ENCODE data around the gene APELA.
"Not testable (repeated sequence)": the region's sequence is repeated elsewhere in the genome, so short reads cannot be mapped to it uniquely, and the experiment has no call there.

Gene APELA

GRCh38 chr4:164892018-164892417 lies 15.0 kb downstream of the APELA start:
- DNase-seq (no peak), ATAC-seq (replicated peaks) (no peak)
- H3K9me3 Mint-ChIP-seq: no peaks in the 10 kb centered on the region
- H3K4me1 Mint-ChIP-seq (ENCODE audit: low read depth in 2 of 2): no peaks in the 10 kb centered on the region
- no peak overlapping the region for H3K27ac Mint-ChIP-seq
- no peaks in the 10 kb centered on the region for H3K36me3 Mint-ChIP-seq (ENCODE audit: insufficient read depth)
- peaks cover 11 to 13% of the 10 kb centered on the region in 2 donors for H3K27me3 Mint-ChIP-seq
- H3K4me3 Mint-ChIP-seq: no peak overlapping the region

DNA sequence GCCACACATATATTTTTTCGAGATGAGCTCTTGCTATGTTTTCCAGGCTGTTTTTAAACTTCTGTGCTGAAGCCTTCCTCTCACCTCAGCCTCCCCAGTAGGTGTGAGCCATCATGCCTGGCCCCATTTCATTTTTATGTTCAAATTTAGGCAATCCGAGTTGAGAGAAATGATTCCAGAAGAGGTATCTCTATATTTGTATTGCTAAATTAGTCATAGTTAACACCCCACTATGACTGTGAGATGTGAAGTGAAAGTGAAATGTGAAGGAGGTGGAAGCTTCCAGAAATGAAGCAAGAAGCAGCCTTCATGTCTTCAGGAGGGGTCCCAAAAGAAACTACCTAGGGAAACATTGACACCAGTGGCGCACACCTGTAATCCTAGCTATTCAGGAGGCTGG lies 17.7 kb downstream of the APELA start:
- Mint-ChIP-seq H3K27me3 (peaks cover 8 to 13% of the 10 kb centered on the region in 2 donors), H3K9me3 (no peaks in the 10 kb centered on the region), H3K4me3 (no peak overlapping the region), H3K27ac (no peak overlapping the region), H3K4me1 (ENCODE audit: low read depth in 2 of 2) (no peaks in the 10 kb centered on the region), H3K36me3 (ENCODE audit: insufficient read depth) (no peaks in the 10 kb centered on the region)
- ATAC-seq (replicated peaks): no peak
- no peak for DNase-seq

GRCh38 chr4:164902608-164903007 lies 25.6 kb downstream of the APELA start:
- peaks cover 0 to 29% of the 10 kb centered on the region in 2 donors for H3K27me3 Mint-ChIP-seq
- H3K4me1 Mint-ChIP-seq (ENCODE audit: low read depth in 2 of 2): no peaks in the 10 kb centered on the region
- no peak for ATAC-seq (replicated peaks)
- no peaks in the 10 kb centered on the region for H3K36me3 Mint-ChIP-seq (ENCODE audit: insufficient read depth)
- no peak overlapping the region for H3K4me3 Mint-ChIP-seq
- H3K27ac Mint-ChIP-seq: no peak overlapping the region
- peaks cover 4 to 8% of the 10 kb centered on the region in 2 donors for H3K9me3 Mint-ChIP-seq
- no peak for DNase-seq

DNA sequence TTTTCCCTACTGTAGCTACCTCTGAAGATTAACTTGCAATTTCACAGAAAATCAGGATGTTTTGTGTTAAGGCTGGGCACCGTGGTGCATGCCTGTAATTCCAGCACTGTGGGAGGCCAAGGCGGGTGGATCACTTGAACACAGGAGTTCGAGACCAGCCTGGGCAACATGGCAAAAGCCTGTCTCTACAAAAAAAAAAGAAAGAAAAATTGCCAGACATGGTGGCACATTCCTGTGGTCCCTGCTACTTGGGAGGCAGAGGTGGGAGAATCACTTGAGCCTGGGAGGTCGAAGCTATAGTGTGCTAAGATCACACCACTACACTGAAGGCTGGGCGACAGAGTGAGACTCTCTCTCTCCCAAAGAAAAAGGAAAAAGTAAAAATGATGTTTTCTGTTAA lies 27.4 kb downstream of the APELA start:
- H3K36me3 Mint-ChIP-seq (ENCODE audit: insufficient read depth): no peaks in the 10 kb centered on the region

GRCh38 chr4:164904941-164905340 lies 28.0 kb downstream of the APELA start:
- H3K27me3 Mint-ChIP-seq: peaks cover 0 to 21% of the 10 kb centered on the region in 2 donors
- H3K27ac Mint-ChIP-seq: no peak overlapping the region
- no peaks in the 10 kb centered on the region for H3K4me1 Mint-ChIP-seq (ENCODE audit: low read depth in 2 of 2)
- peaks cover 4 to 8% of the 10 kb centered on the region in 2 donors for H3K9me3 Mint-ChIP-seq
- H3K36me3 Mint-ChIP-seq (ENCODE audit: insufficient read depth): no peaks in the 10 kb centered on the region
- DNase-seq (no peak), ATAC-seq (replicated peaks) (no peak)
- no peak overlapping the region for H3K4me3 Mint-ChIP-seq

More for the DNA sequence above, 27.4 kb downstream of the APELA start:
- ATAC-seq (replicated peaks) (no peak), DNase-seq (no peak)
- H3K4me3 Mint-ChIP-seq: no peak overlapping the region
- no peak overlapping the region for H3K27ac Mint-ChIP-seq
- peaks cover 4 to 8% of the 10 kb centered on the region in 2 donors for H3K9me3 Mint-ChIP-seq
- no peaks in the 10 kb centered on the region for H3K4me1 Mint-ChIP-seq (ENCODE audit: low read depth in 2 of 2)
- peaks cover 0 to 21% of the 10 kb centered on the region in 2 donors for H3K27me3 Mint-ChIP-seq

- Mint-ChIP-seq H3K4me1 (ENCODE audit: low read depth in 2 of 2) (no peaks in the 10 kb centered on the region), H3K4me3 (no peak overlapping the region)
These were observed 29.4 kb downstream of the APELA start for GRCh38 chr4:164906368-164906767.

DNA sequence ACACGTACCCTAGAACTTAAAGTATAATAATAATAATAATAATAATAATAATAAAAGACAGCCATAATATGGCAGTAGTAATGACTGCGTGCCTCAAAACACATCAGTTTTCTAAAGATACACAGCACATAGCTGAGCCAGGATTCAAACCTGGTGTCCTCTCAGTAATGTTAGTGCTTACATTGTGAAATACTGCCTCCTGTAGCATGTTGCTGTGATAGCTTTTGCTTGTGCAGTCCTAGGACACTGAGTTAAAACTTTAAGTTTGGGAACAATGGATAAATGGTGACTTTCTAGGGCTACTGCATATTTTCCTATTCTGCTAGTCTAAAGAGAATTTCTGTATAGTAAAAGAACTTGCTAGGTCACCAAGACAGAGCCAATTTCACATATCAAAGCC lies 36.5 kb downstream of the APELA start:
- H3K4me3 Mint-ChIP-seq; ATAC-seq (replicated peaks); H3K27ac Mint-ChIP-seq; H3K27me3 Mint-ChIP-seq; H3K4me1 Mint-ChIP-seq (ENCODE audit: low read depth in 2 of 2); DNase-seq; H3K9me3 Mint-ChIP-seq; H3K36me3 Mint-ChIP-seq (ENCODE audit: insufficient read depth): not testable (repeated sequence)

More at GRCh38 chr4:164906368-164906767, 29.4 kb downstream of the APELA start:
- H3K27me3 Mint-ChIP-seq: peaks cover 0 to 10% of the 10 kb centered on the region in 2 donors
- DNase-seq (no peak), ATAC-seq (replicated peaks) (no peak)
- no peak overlapping the region for H3K27ac Mint-ChIP-seq
- no peaks in the 10 kb centered on the region for H3K36me3 Mint-ChIP-seq (ENCODE audit: insufficient read depth)
- no peaks in the 10 kb centered on the region for H3K9me3 Mint-ChIP-seq

DNA sequence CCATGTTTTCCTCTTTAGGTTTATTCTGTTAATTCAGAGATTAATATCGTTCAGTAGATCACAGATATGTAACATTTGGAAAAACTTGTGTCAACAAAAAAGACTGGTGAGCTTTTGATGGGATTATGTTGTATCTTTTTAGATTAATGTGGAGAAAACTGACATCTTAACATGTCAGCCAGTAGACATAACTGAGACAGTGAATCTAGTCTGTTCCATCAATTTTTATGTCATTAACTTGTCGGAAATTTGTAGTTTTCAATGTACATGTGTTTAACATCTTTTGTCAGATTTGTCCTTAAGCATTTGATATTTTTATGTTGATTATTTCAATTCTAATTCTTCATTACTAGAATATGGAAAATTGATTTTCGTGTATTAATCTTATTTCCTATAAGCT lies 42.0 kb downstream of the APELA start:
- H3K9me3 Mint-ChIP-seq: peaks cover 0 to 2% of the 10 kb centered on the region in 2 donors
- H3K27me3 Mint-ChIP-seq: no peaks in the 10 kb centered on the region
- ATAC-seq (replicated peaks) (no peak), DNase-seq (no peak)
- no peak overlapping the region for H3K27ac Mint-ChIP-seq
- no peak overlapping the region for H3K4me3 Mint-ChIP-seq
- H3K4me1 Mint-ChIP-seq (ENCODE audit: low read depth in 2 of 2): no peaks in the 10 kb centered on the region
- H3K36me3 Mint-ChIP-seq (ENCODE audit: insufficient read depth): no peaks in the 10 kb centered on the region

GRCh38 chr4:164924670-164925238 lies 47.8 kb downstream of the APELA start:
- Mint-ChIP-seq H3K9me3 (peaks cover 0 to 2% of the 10 kb centered on the region in 2 donors), H3K4me3 (no peak overlapping the region), H3K36me3 (ENCODE audit: insufficient read depth) (no peaks in the 10 kb centered on the region), H3K27me3 (peaks cover 7 to 9% of the 10 kb centered on the region in 2 donors), H3K27ac (no peak overlapping the region), H3K4me1 (ENCODE audit: low read depth in 2 of 2) (no peaks in the 10 kb centered on the region)
- ATAC-seq (replicated peaks): no peak
- DNase-seq: no peak

- no peak overlapping the region for H3K4me3 Mint-ChIP-seq
- DNase-seq (no peak), ATAC-seq (replicated peaks) (no peak)
- no peaks in the 10 kb centered on the region for H3K4me1 Mint-ChIP-seq (ENCODE audit: low read depth in 2 of 2)
- peaks cover 22 to 23% of the 10 kb centered on the region in 2 donors for H3K27me3 Mint-ChIP-seq
- no peaks in the 10 kb centered on the region for H3K36me3 Mint-ChIP-seq (ENCODE audit: insufficient read depth)
- no peaks in the 10 kb centered on the region for H3K9me3 Mint-ChIP-seq
- no peak overlapping the region for H3K27ac Mint-ChIP-seq
These were observed 49.3 kb downstream of the APELA start for GRCh38 chr4:164926301-164926700.

DNA sequence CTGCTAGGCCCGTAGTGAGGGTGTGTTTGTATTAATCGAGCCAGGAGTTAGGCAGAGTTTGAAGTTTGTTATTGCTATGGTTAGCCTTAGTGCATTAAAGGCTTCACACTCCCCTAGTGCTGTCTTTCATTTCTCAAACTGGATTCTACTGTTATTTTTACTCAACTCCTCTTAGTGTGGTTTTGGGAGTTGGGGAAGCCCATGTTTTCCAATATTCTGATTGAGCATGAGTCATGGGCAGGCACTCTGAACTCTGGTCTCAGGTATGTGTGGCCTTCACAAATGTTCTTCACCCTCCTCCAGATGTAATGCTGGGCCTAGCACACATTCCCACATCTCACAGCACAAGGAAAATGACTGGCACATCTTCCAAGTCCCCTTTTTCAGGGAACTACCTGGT lies 50.1 kb downstream of the APELA start:
- not testable (repeated sequence) for H3K4me1 Mint-ChIP-seq (ENCODE audit: low read depth in 2 of 2); H3K9me3 Mint-ChIP-seq; H3K4me3 Mint-ChIP-seq; H3K27ac Mint-ChIP-seq; DNase-seq; ATAC-seq (replicated peaks); H3K36me3 Mint-ChIP-seq (ENCODE audit: insufficient read depth)
- peaks cover 23 to 26% of the 10 kb centered on the region in 2 donors for H3K27me3 Mint-ChIP-seq

DNA sequence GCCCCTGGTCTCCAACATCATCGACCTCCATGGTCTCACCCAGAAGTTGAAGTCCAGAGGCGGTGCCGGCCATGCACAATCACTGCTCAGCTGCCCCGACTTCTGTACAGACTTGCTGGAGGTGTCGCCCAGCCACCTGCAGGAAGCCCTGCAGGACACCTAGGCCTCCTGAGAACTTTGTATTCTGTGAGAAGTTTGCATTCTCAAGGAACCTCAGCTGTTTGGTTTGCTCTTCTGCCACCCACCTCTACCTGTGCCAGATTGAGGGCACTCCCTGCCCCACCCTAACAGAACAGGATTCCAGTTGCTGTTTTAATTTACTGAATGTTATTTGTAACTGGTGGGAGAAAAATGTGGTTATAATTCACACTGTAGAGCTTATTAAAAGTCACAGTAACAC lies 53.7 kb downstream of the APELA start:
- no peak overlapping the region for H3K27ac Mint-ChIP-seq
- peaks cover 23 to 49% of the 10 kb centered on the region in 2 donors for H3K27me3 Mint-ChIP-seq
- H3K9me3 Mint-ChIP-seq: no peaks in the 10 kb centered on the region
- peaks cover 4% of the 10 kb centered on the region for H3K36me3 Mint-ChIP-seq (ENCODE audit: insufficient read depth)
- no peaks in the 10 kb centered on the region for H3K4me1 Mint-ChIP-seq (ENCODE audit: low read depth in 2 of 2)
- ATAC-seq (replicated peaks): no peak
- no peak overlapping the region for H3K4me3 Mint-ChIP-seq
- no peak for DNase-seq

GRCh38 chr4:164931551-164932324 lies 54.8 kb downstream of the APELA start:
- no peaks in the 10 kb centered on the region for H3K9me3 Mint-ChIP-seq
- peaks cover 4% of the 10 kb centered on the region for H3K36me3 Mint-ChIP-seq (ENCODE audit: insufficient read depth)
- DNase-seq (no peak), ATAC-seq (replicated peaks) (no peak)
- no peak overlapping the region for H3K4me3 Mint-ChIP-seq
- H3K27me3 Mint-ChIP-seq: peaks cover 29 to 60% of the 10 kb centered on the region in 2 donors
- no peaks in the 10 kb centered on the region for H3K4me1 Mint-ChIP-seq (ENCODE audit: low read depth in 2 of 2)
- no peak overlapping the region for H3K27ac Mint-ChIP-seq

- Mint-ChIP-seq H3K36me3 (ENCODE audit: insufficient read depth) (peaks cover 4% of the 10 kb centered on the region), H3K4me3 (no peak overlapping the region), H3K9me3 (no peaks in the 10 kb centered on the region), H3K27ac (no peak overlapping the region), H3K4me1 (ENCODE audit: low read depth in 2 of 2) (no peaks in the 10 kb centered on the region), H3K27me3 (peaks cover 30 to 73% of the 10 kb centered on the region in 2 donors)
- ATAC-seq (replicated peaks): no peak
- no peak for DNase-seq
These were observed 56.3 kb downstream of the APELA start for GRCh38 chr4:164933244-164933643.

All from effector memory CD8-positive, alpha-beta T cell (primary cell).